ENCODE data around the gene LRP1B.

DNA sequence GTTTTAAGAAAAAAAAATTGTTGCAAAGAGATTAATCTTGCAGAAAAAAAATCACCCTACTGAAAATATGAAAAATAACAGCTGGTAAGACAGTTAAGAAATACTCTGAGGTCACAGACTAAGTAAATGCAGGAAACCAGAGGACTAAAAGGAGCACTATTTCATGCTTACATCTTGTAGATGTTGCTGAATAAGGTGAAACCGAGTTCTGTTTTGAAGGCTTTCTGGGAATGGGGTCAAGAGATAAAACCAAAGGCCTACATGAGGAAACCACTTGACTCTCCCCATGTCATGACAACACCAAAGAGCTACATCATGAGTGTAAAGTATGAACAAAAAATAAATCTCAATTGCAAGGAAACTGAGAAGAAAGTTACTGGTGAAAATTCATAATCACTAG, 197.6 kb downstream of the LRP1B start:
- TF ChIP-seq, protein P1, sequence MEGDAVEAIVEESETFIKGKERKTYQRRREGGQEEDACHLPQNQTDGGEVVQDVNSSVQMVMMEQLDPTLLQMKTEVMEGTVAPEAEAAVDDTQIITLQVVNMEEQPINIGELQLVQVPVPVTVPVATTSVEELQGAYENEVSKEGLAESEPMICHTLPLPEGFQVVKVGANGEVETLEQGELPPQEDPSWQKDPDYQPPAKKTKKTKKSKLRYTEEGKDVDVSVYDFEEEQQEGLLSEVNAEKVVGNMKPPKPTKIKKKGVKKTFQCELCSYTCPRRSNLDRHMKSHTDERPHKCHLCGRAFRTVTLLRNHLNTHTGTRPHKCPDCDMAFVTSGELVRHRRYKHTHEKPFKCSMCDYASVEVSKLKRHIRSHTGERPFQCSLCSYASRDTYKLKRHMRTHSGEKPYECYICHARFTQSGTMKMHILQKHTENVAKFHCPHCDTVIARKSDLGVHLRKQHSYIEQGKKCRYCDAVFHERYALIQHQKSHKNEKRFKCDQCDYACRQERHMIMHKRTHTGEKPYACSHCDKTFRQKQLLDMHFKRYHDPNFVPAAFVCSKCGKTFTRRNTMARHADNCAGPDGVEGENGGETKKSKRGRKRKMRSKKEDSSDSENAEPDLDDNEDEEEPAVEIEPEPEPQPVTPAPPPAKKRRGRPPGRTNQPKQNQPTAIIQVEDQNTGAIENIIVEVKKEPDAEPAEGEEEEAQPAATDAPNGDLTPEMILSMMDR (IDR thresholded peaks at IDR 0.05) = no peak
- no peak for TF ChIP-seq POLR2A (IDR thresholded peaks at IDR 0.05)
